PC-9 (cell line): ENCODE measurements around the gene CRABP2. TPM values are rescaled to one million over a fixed set of nuclear protein-coding genes. Genes with fewer than 3 reads are reported as not detected.

Source experiments
- BruUV-seq: library from RNA; stranded (reverse); fragments of 400-500 nt; replicated peaks from 2 replicates; lab custom pipeline; 2021; lab: Mats Ljungman, UMichigan
- CTCF ChIA-PET: fragments of 300-600 bp; sonication (Branson Sonifier 250); formaldehyde crosslinking; loops from one replicate; lab custom pipeline; 2022; ENCODE audit warnings: antibody characterized with exemption; lab: Charles Lee
- POLR2A ChIA-PET: fragments of 300-600 bp; sonication (Branson Sonifier 250); formaldehyde crosslinking; loops from one replicate; lab custom pipeline; 2022; ENCODE audit warnings: antibody characterized with exemption; ENCODE audit not compliant: unreplicated experiment; lab: Charles Lee
- DNase-seq, 2 experiments: peaks; one replicate each; pipeline versions ENCODE4 v3.0.0 to v3.0.0-alpha.2; 2015 to 2022; ENCODE audit warnings: mixed read lengths in 1 of 2
- H2AFZ ChIP-seq: fragments of 200-600 bp; sonication (generic); 2 replicates; pipeline ENCODE4 v1.8.1; 2017; ENCODE audit warnings: antibody characterized with exemption
- H3F3A ChIP-seq: fragments of 200-600 bp; sonication (generic); 2 replicates; pipeline ENCODE4 v1.8.1; 2017; ENCODE audit warnings: antibody characterized with exemption, mild to moderate bottlenecking, low read depth; ENCODE audit not compliant: insufficient read depth
- H3K27ac ChIP-seq: fragments of 200-600 bp; sonication (generic); 2 replicates; pipeline ENCODE4 v1.6.1; 2016; ENCODE audit warnings: mixed run types
- H3K27me3 ChIP-seq: fragments of 200-600 bp; sonication (generic); 2 replicates; pipeline ENCODE4 v1.6.1; 2016; ENCODE audit warnings: low read depth, mixed run types; ENCODE audit not compliant: insufficient read depth
- H3K36me3 ChIP-seq: fragments of 200-600 bp; sonication (generic); 2 replicates; pipeline ENCODE4 v1.6.1; 2016; ENCODE audit warnings: low read depth, mixed run types
- H3K4me1 ChIP-seq: fragments of 200-600 bp; sonication (generic); replicated peaks from 2 replicates; pipeline ENCODE4 v1.6.1; 2016; ENCODE audit warnings: mixed run types; ENCODE audit not compliant: insufficient read depth
- H3K4me2 ChIP-seq: fragments of 200-600 bp; sonication (generic); 2 replicates; pipeline ENCODE4 v1.6.1; 2017; ENCODE audit warnings: mixed run types
- H3K4me3 ChIP-seq: fragments of 200-600 bp; sonication (generic); 2 replicates; pipeline ENCODE4 v1.6.1; 2016; ENCODE audit warnings: mixed run types
- H3K79me2 ChIP-seq: fragments of 200-600 bp; sonication (generic); 2 replicates; pipeline ENCODE4 v1.6.1; 2017; ENCODE audit warnings: low read depth, mixed run types
- H3K9me2 ChIP-seq: fragments of 200-600 bp; sonication (generic); 2 replicates; pipeline ENCODE4 v1.8.1; 2017; ENCODE audit warnings: mild to moderate bottlenecking; ENCODE audit not compliant: insufficient read depth
- H3K9me3 ChIP-seq: fragments of 200-600 bp; sonication (generic); 2 replicates; pipeline ENCODE4 v1.8.1; 2016; ENCODE audit warnings: low read depth; ENCODE audit not compliant: insufficient read depth
- H4K20me1 ChIP-seq: fragments of 200-600 bp; sonication (generic); 2 replicates; pipeline ENCODE4 v1.8.1; 2017; ENCODE audit not compliant: insufficient read depth
- CTCF ChIP-seq: fragments of 200-600 bp; sonication (generic); conservative IDR thresholded peaks from 2 replicates; pipeline ENCODE4 v1.6.1; 2017; ENCODE audit warnings: mixed run types, antibody characterized with exemption, mild to moderate bottlenecking, moderate library complexity
- EZH2 ChIP-seq: fragments of 200-600 bp; sonication (generic); IDR thresholded peaks from 2 replicates; pipeline ENCODE4 v1.8.0; 2017; ENCODE audit warnings: antibody characterized with exemption, low read depth
- intact Hi-C: fragments of 100-400 bp; cut with micrococcal nuclease; formaldehyde crosslinking; loops from one replicate; pipeline ENCODE4 v1.10.0; 2022; ENCODE audit not compliant: unreplicated experiment
- total RNA-seq: library from RNA; stranded (reverse); gene quantifications from 2 replicates; pipeline ENCODE4 v1.2.3, GENCODE V29; 2021

The CRABP2 gene
- total RNA-seq, 1 experiment from 2014 or later, result 142 TPM

GRCh38 chr1:156698995-156699394, 6.4 kb downstream of the CRABP2 start:
- POLR2A ChIA-PET, result no interaction called here

GRCh38 chr1:156697481-156697880, 7.9 kb downstream of the CRABP2 start:
- Histone ChIP-seq H3K4me2 (no peak overlapping the region), H3K9me3 (no peaks in the 10 kb centered on the region), H3K4me3 (no peak overlapping the region), H3K79me2 (peaks cover 8% of the 10 kb centered on the region; the same call in 1 of the 2 replicates), H3F3A (peaks cover 32% of the 10 kb centered on the region), H3K27me3 (no peaks in the 10 kb centered on the region), H4K20me1 (no peaks in the 10 kb centered on the region), H3K9me2 (no peaks in the 10 kb centered on the region), H2AFZ (no peak overlapping the region), H3K36me3 (no peaks in the 10 kb centered on the region; the same call in 1 of the 2 replicates), H3K27ac (no peak overlapping the region), H3K4me1 (peaks cover 21% of the 10 kb centered on the region)
- no peak for DNase-seq
- POLR2A ChIA-PET, result no interaction called here
- CTCF ChIA-PET, result no interaction called here
- intact Hi-C loops, result loop anchor here (10.0 kb wide), 1 partner anchor 437 kb away; the partner anchor contains the start of gene ETV3
- TF ChIP-seq CTCF (no peak), EZH2 (no peak)
- BruUV-seq, result no TSS peak

More at GRCh38 chr1:156698995-156699394, 6.4 kb downstream of the CRABP2 start:
- H3K27me3 ChIP-seq, result no peaks in the 10 kb centered on the region
- no peak overlapping the region for H2AFZ ChIP-seq
- intact Hi-C loops, result loop anchor here (10.0 kb wide), 1 partner anchor 436 kb away; the partner anchor contains the start of gene ETV3
- CTCF ChIA-PET, result no interaction called here
- H4K20me1 ChIP-seq, result no peaks in the 10 kb centered on the region
- no peak overlapping the region for H3K4me3 ChIP-seq
- TF ChIP-seq CTCF (no peak), EZH2 (no peak)
- H3K9me2 ChIP-seq, result no peaks in the 10 kb centered on the region
- BruUV-seq, result no TSS peak
- H3K79me2 ChIP-seq, result peaks cover 22% of the 10 kb centered on the region
- no peak for DNase-seq
- H3K4me1 ChIP-seq, result peaks cover 20% of the 10 kb centered on the region
- H3F3A ChIP-seq, result peaks cover 19% of the 10 kb centered on the region
- no peak overlapping the region for H3K4me2 ChIP-seq
- no peaks in the 10 kb centered on the region for H3K9me3 ChIP-seq
- no peaks in the 10 kb centered on the region; the same call in 1 of the 2 replicates for H3K36me3 ChIP-seq
- H3K27ac ChIP-seq, result no peak overlapping the region

- no peaks in the 10 kb centered on the region for H3K27me3 ChIP-seq
- peaks cover 5% of the 10 kb centered on the region; the same call in 1 of the 2 replicates for H3K79me2 ChIP-seq
- H3K9me2 ChIP-seq, result no peaks in the 10 kb centered on the region
- ChIA-PET POLR2A (no interaction called here), CTCF (no interaction called here)
- H2AFZ ChIP-seq, result no peak overlapping the region
- DNase-seq, result no peak
- no peaks in the 10 kb centered on the region for H4K20me1 ChIP-seq
- no peaks in the 10 kb centered on the region; the same call in 1 of the 2 replicates for H3K36me3 ChIP-seq
- intact Hi-C loops, result loop anchor here (10.0 kb wide), 1 partner anchor 438 kb away; the partner anchor contains the start of gene ETV3
- no peak overlapping the region for H3K27ac ChIP-seq
- H3F3A ChIP-seq, result peaks cover 40% of the 10 kb centered on the region
- no peak overlapping the region for H3K4me3 ChIP-seq
- peaks cover 28% of the 10 kb centered on the region for H3K4me1 ChIP-seq
- no peak overlapping the region for H3K4me2 ChIP-seq
- H3K9me3 ChIP-seq, result no peaks in the 10 kb centered on the region
- BruUV-seq, result no TSS peak
- TF ChIP-seq EZH2 (no peak), CTCF (no peak)
Observed at GRCh38 chr1:156696755-156697154, 8.6 kb downstream of the CRABP2 start.
